Aorta (tissue), 5 donors: ENCODE measurements around the gene IL31. TPM values are rescaled to one million over a fixed set of nuclear protein-coding genes. Genes with fewer than 3 reads are reported as not detected.
A peak's percentile ranks its signal among the peaks of the same experiment; 100 is the strongest.
"Not testable (repeated sequence)": the region's sequence is repeated elsewhere in the genome, so short reads cannot be mapped to it uniquely, and the experiment has no call there.

ENCODE experiments used
- ATAC-seq: fragments of 200-7000 bp; cut with Tn5 transposase; one replicate; pipeline ENCODE4 v1.9.1; 2022; ENCODE audit warnings: moderate library complexity; ENCODE audit not compliant: low FRiP score
- DNase-seq, 2 donors: peaks; one replicate each; pipeline ENCODE4 v3.0.0-alpha.2; 2020
- H3K27ac ChIP-seq, 2 donors: one replicate each; pipeline ENCODE4 v1.5.1; 2013; ENCODE audit warnings: low read length in 2 of 2, mild to moderate bottlenecking in 2 of 2, moderate library complexity in 2 of 2, control low read depth in 1 of 2, inconsistent platforms in 1 of 2, low read depth in 1 of 2
- H3K27me3 ChIP-seq, 2 donors: one replicate each; pipeline ENCODE4 v1.6.1; 2013; ENCODE audit warnings: control low read depth in 1 of 2, low read length in 1 of 2, mild to moderate bottlenecking in 1 of 2, moderate library complexity in 1 of 2; ENCODE audit not compliant: insufficient read depth in 2 of 2, control insufficient read depth in 1 of 2
- H3K36me3 ChIP-seq, 2 donors: one replicate each; pipeline ENCODE4 v1.6.1; 2013; ENCODE audit warnings: control low read depth in 1 of 2, low read length in 1 of 2, mild to moderate bottlenecking in 1 of 2; ENCODE audit not compliant: insufficient read depth in 2 of 2, control insufficient read depth in 1 of 2
- H3K4me1 ChIP-seq, 2 donors: one replicate each; pipeline ENCODE4 v1.6.1; 2013; ENCODE audit warnings: low read length in 2 of 2, control low read depth in 1 of 2, mild to moderate bottlenecking in 1 of 2, moderate library complexity in 1 of 2; ENCODE audit not compliant: insufficient read depth in 2 of 2, control insufficient read depth in 1 of 2
- H3K4me3 ChIP-seq, 2 donors: one replicate each; pipeline ENCODE4 v1.5.1; 2013; ENCODE audit warnings: low read length in 2 of 2, control low read depth in 1 of 2, mild to moderate bottlenecking in 1 of 2
- H3K9me3 ChIP-seq: one replicate; pipeline ENCODE4 v1.6.1; 2013; ENCODE audit warnings: mild to moderate bottlenecking, low read length; ENCODE audit not compliant: control insufficient read depth
- WGBS, 2 donors: extraction: QIAGEN DNeasy Blood & Tissue Kit; methylation state at CpG; one replicate each; pipeline ENCODE4 v1.1.7; 2013; 5-methylcytosine and 5-hydroxymethylcytosine counted together
- intact Hi-C, 2 donors: fragments of 100-400 bp; cut with DNase I; formaldehyde crosslinking; loops; one replicate each; pipeline versions ENCODE4 v1.14.2 to v1.15.0; 2022
- polyA plus RNA-seq, 2 donors: library from polyadenylated mRNA; stranded (reverse); fragments of 200-250 nt; gene quantifications; one replicate each; pipeline ENCODE4 v1.2.3, GENCODE V29; 2013
- total RNA-seq, 2 donors: library from RNA; stranded (reverse); fragmentation: NEBNext Ultra II Directional; extraction: Animal tissue kit (Norgen Biotek cat#: 25700); gene quantifications; one replicate each; pipeline ENCODE4 v1.2.1, GENCODE V29; 2021
- donor health status: healthy with polysubstance abuse.
- donor health status: Bipolar disorder and iron deficiency.
- donor health status: DM: no; HTN: no; CAD: no.
- donor health status: DM: no; HTN: no; CAD: no.
- donor health status: DM: yes; HTN: yes; CAD: no.

The IL31 gene
- total and polyA plus RNA-seq, 4 donors: not detected

DNA sequence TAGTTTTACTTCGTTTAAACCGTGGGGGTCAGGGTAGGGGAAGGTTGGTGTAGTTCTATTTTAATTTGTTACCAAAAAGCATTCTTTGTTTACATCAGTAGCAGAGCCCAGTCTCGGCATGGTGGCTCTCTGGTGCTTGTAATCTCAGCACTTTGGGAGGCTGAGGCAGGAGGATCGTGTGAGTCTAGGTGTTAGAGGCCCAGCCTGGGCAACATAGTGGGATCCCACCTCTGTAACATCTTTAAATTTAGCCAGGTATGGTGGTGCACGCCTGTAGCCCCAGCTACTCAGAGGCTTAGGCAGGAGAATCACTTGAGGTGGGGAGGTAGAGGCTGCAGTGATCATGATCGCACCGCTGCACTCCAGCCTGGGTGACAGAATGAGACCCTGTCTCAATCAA lies 11.1 kb upstream of the IL31 start:
- Histone ChIP-seq H3K36me3 (no peaks in the 10 kb centered on the region), H3K27ac (no peak overlapping the region), H3K4me1 (no peaks in the 10 kb centered on the region), H3K4me3 (no peak overlapping the region), H3K9me3 (no peaks in the 10 kb centered on the region), H3K27me3 (no peaks in the 10 kb centered on the region)
- ATAC-seq: no peak
- WGBS, 2 donors: 92 to 93% methylated on average over 7 of the region's 7 CpGs
- no peak for DNase-seq
- intact Hi-C loops: no loop called here

DNA sequence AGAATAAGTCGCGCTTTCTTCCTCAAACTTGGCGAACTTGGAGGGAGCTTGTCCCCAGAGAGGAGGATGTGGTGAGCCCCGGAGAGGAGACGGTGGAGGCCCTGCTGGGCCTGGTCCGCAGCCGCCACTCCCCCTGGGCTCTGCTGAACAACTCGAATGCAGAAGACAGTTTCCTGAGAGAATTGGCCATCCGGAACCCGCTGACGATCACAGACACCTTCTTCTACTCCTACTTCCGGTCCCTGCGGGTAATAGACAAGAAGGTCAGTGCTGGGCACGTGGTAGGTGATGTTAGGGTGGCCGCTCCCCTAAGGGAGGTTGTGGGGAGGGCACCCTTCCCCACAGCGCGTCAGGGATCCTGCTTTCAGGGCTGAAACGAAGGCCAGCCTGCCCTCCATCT lies 10.5 kb upstream of the IL31 start:
- intact Hi-C loops: no loop called here
- Histone ChIP-seq H3K4me1 (no peaks in the 10 kb centered on the region), H3K27ac (no peak overlapping the region), H3K36me3 (no peaks in the 10 kb centered on the region), H3K9me3 (no peaks in the 10 kb centered on the region), H3K27me3 (no peaks in the 10 kb centered on the region), H3K4me3 (no peak overlapping the region)
- DNase-seq (no peak), ATAC-seq (peak; percentile 13)
- WGBS, 2 donors: 89 to 93% methylated on average over 18 of the region's 18 CpGs

DNA sequence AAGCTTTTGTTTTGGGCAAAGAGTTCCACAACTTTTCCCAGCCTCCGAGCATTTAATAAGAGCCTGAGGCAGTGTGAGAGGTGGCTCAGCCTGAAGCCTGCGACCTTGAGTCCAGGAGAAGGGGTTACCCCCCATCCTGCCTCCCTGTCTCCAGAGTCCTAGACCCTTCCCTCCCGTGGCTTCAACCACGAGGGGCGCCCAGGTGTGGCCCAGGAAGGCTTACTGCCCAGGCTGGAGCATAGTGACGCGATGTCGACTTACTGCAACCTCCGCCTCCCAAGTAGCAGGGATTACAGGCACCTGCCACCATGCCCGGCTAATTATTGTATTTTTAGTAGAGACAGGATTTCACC lies 9.5 kb upstream of the IL31 start:
- intact Hi-C loops: no loop called here
- Histone ChIP-seq H3K27ac (no peak overlapping the region), H3K27me3 (no peaks in the 10 kb centered on the region), H3K4me3 (peak overlapping the region in 1 of 2 donors; percentile 30), H3K4me1 (no peaks in the 10 kb centered on the region), H3K36me3 (no peaks in the 10 kb centered on the region), H3K9me3 (no peaks in the 10 kb centered on the region)
- no peak for DNase-seq
- peak; percentile 42 for ATAC-seq
- WGBS, 2 donors: 79 to 83% methylated on average over 10 of the region's 10 CpGs

DNA sequence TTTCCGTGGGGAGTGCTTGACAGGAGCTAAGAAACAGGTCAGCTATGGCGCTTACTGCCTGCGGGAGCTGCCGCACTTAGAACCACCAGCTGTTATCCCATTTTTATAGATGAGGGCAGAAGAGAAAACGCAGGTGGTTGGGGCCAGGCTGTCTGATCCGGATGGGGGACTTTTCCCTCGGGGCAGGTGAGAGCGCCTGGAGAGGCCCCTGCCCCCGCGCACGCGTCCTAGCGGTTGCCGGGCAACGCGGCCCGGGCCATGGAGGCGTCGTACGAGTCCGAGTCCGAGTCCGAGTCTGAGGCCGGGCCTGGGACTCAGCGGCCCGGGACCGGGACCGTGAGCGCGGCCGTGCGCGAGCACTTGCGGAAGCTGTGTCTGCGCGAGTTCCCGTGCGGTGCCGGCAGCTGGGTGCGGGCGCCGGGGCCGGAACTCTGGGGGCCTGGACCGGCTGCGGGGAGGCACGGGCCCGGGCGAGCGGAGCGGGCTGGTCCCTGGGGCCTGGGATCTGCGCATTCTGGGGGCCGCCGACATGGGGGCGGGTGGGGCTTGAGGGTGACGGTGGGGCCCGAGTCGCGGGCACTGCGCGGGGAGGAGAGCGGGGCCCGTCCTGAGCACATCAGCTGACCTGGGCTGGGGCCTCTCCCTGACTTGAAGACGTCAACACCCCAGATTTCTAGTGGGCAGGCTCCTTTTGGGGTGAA lies 9.0 kb upstream of the IL31 start, which contains the start of gene LRRC43:
Gene LRRC43, plus strand, starts transcription at position 237 of the 701 bp plus-strand sequence. Its CDS starts 22 bp downstream, at position 259.
- no peaks in the 10 kb centered on the region for H3K4me1 ChIP-seq
- WGBS, 2 donors: 2 to 3% methylated on average over 58 to 63 of the region's 63 CpGs
- H3K36me3 ChIP-seq: no peaks in the 10 kb centered on the region
- no peaks in the 10 kb centered on the region for H3K27me3 ChIP-seq
- no peaks in the 10 kb centered on the region for H3K9me3 ChIP-seq
- intact Hi-C loops: no loop called here
- H3K4me3 ChIP-seq: peak within 1 kb of the TSS; percentile 14 to 30
- peak; percentile 53 for ATAC-seq
- DNase-seq: peak in 1 of 2 donors; percentile 82
- no peak within 1 kb of the TSS for H3K27ac ChIP-seq

DNA sequence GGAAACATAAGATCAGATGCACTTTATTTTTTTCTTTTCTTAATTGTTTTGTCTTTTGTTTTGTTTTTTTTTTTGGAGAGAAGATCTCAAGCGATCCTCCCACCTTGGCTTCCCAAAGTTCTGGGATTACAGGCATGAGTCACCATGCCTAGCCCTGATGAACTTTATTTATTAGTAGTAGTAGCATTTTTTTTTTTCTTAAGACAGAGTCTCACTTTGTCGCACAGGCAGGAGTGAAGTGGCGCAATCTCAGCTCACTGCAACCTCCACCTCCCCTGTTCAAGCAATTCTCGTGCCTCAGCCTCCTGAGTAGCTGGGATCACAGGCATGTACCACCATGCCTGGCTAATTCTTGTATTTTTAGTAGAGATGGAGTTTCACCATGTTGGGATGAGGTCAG lies 2.5 kb upstream of the IL31 start:
- H3K27me3 ChIP-seq, H3K4me3 ChIP-seq, H3K9me3 ChIP-seq, H3K36me3 ChIP-seq, H3K4me1 ChIP-seq, H3K27ac ChIP-seq, ATAC-seq, intact Hi-C loops, DNase-seq: not testable (repeated sequence)
- WGBS, 2 donors: 91 to 94% methylated on average over 4 of the region's 4 CpGs

DNA sequence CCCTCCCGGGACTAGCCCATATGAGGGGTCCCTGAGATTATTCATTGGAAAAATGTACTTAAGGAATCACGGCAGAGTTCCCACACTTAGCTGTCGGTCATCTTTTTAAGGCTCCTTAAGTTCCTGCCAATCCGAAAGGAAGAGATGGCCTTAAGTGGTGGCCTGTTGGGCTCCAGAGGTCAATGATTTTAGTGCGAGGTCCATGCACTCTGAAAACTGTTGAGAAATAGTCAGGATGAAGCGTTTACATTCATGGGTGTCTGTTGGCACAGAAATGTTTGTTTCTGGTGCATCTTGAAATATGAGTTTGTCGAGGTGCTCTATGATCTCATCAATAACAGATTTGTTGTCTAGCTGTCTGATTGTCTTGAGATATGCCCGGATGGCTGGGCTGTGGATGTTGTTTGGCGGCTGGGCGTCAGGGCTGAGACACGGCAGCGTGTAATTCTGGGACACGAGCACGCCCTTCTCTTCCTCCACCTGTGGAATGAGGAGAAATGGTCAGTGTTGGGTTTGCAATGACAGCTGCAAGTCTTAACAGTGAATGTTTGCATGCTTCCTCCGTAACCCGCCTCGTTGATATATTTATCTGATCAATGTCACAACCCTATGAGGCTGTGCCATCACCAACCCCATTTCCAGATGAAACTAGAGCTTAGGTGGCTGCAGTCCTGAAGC lies 1.6 kb downstream of the IL31 start:
- H3K4me3 ChIP-seq: no peak overlapping the region
- ATAC-seq (no peak), DNase-seq (no peak)
- H3K27me3 ChIP-seq: no peaks in the 10 kb centered on the region
- no peak overlapping the region for H3K27ac ChIP-seq
- no peaks in the 10 kb centered on the region for H3K4me1 ChIP-seq
- no peaks in the 10 kb centered on the region for H3K9me3 ChIP-seq
- intact Hi-C loops: no loop called here
- 61 to 67% methylated on average over 17 of the region's 17 CpGs for WGBS, 2 donors
- no peaks in the 10 kb centered on the region for H3K36me3 ChIP-seq

DNA sequence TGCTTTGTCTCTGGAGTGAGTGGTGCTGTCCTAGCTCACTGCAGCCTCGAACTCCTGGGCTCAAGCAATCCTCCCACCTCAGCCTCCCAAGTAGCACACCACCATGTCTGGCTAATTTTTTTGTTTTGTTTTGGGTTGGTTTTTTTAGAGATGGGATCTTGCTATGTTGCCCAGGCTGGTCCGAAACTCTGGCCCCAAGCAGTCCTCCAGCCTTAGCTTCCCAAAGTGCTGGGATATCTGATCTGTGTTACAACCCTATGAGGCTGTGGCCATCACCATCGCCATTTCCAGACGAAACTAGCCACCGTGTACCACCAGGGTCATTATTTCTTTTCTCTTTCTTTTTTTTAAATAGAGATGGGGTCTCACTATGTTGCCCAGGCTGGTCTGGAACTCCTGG lies 2.6 kb downstream of the IL31 start:
- Histone ChIP-seq H3K4me1 (no peaks in the 10 kb centered on the region), H3K27ac (no peak overlapping the region), H3K9me3 (no peaks in the 10 kb centered on the region), H3K36me3 (no peaks in the 10 kb centered on the region), H3K27me3 (no peaks in the 10 kb centered on the region), H3K4me3 (no peak overlapping the region)
- no peak for ATAC-seq
- no peak for DNase-seq
- WGBS, 2 donors: 87 to 94% methylated on average over 5 of the region's 5 CpGs
- intact Hi-C loops: no loop called here

DNA sequence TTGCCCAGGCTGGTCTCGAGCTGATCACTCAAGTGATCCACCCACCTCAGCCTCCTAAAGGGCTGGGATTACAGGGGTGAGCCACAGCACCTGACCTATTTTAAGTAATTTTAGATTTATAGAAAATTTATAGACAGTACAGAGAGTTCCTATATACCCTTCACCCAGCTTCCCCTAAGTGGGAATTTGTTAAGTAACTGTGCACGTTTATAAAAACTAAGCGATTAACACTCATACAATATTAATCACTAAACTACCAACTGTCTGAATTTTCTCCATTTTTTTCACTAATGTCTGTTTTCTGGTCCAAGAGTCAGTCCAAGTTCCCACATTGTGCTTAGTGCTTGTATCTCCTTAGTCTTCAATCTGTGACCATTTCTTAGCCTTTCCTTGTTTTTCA lies 5.5 kb downstream of the IL31 start:
- Histone ChIP-seq H3K27me3 (no peaks in the 10 kb centered on the region), H3K4me3 (no peak overlapping the region), H3K4me1 (no peaks in the 10 kb centered on the region), H3K36me3 (no peaks in the 10 kb centered on the region), H3K9me3 (no peaks in the 10 kb centered on the region), H3K27ac (no peak overlapping the region)
- WGBS, 2 donors: 88 to 90% methylated on average over 3 of the region's 3 CpGs
- DNase-seq (no peak), ATAC-seq (no peak)
- intact Hi-C loops: no loop called here

DNA sequence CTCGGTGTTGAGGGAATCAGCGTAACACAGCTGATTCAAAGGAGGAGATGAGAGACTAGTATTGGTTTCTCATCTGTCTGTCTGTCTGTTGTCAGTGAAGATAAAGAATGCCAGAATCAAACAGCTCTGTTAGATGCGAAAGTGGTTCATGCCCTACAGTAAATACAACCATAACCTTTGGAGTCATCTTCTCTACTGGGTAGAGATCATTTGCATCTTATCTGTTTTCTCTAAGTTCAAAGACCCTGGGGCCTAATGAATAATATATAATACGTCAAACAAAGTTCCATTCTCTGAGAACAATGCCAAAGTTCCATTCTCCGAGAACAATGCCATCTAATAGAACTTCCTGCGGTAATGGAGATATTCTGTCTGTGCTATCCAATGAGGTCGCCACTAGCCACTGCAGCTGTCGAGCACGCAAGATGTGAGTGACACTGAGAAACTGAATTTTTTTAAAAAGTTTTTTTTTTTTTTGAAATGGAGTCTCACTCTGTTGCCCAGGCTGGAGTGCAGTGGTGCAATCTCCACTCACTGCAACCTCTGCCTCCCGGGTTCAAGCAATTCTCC lies 6.6 kb downstream of the IL31 start:
- WGBS, 2 donors: 86 to 93% methylated on average over 10 of the region's 10 CpGs
- intact Hi-C loops: no loop called here

More for the DNA sequence above, 6.6 kb downstream of the IL31 start:
- Histone ChIP-seq H3K4me3 (no peak overlapping the region), H3K4me1 (no peaks in the 10 kb centered on the region), H3K27me3 (no peaks in the 10 kb centered on the region), H3K9me3 (no peaks in the 10 kb centered on the region), H3K36me3 (no peaks in the 10 kb centered on the region), H3K27ac (no peak overlapping the region)
- DNase-seq (no peak), ATAC-seq (no peak)
